ENCODE results near the gene SEMA3G. TPM values are rescaled to one million over a fixed set of nuclear protein-coding genes. Genes with fewer than 3 reads are reported as not detected.

Gene SEMA3G
- total and polyA plus RNA-seq, 2 donors from 2014 or later, result 25.7 to 28.2 TPM

GRCh38 chr3:52452126-52452525 lies 7.2 kb upstream of the SEMA3G start:
- no peaks in the 10 kb centered on the region for H3K9me3 ChIP-seq (ENCODE audit: control insufficient read depth in 2 of 3, insufficient read depth in 1 of 3, low read length in 3 of 3)
- no peaks in the 10 kb centered on the region for H3K36me3 ChIP-seq (ENCODE audit: control insufficient read depth in 2 of 3, insufficient read depth in 3 of 3, low read length in 3 of 3)
- no peaks in the 10 kb centered on the region for H3K27me3 ChIP-seq (ENCODE audit: control insufficient read depth, insufficient read depth, low read length)
- H3K4me3 ChIP-seq (ENCODE audit: low read length in 3 of 3), result no peak overlapping the region
- no peak overlapping the region for H3K9ac ChIP-seq (ENCODE audit: low read length in 3 of 3)
- H3K27ac ChIP-seq (ENCODE audit: low read depth in 2 of 2, low read length in 2 of 2), result peak overlapping the region in 1 of 2 donors; percentile 23
- FAIRE-seq (no peak), DNase-seq (no peak)
- intact Hi-C loops (cut with DNase I), result no loop called here
- TF ChIP-seq CTCF (IDR thresholded peaks at IDR 0.05; ENCODE audit: borderline replicate concordance, extremely low read depth, insufficient read depth), result no peak
- H3K4me1 ChIP-seq (ENCODE audit: control insufficient read depth in 2 of 3, insufficient read depth in 2 of 3, low read depth in 1 of 3, low read length in 3 of 3), result peaks cover 0 to 39% (median 20%) of the 10 kb centered on the region in 3 donors

GRCh38 chr3:52451237-52452083 lies 6.6 kb upstream of the SEMA3G start:
- no peak overlapping the region for H3K4me3 ChIP-seq (ENCODE audit: low read length in 3 of 3)
- peaks cover 0 to 33% (median 14%) of the 10 kb centered on the region in 3 donors for H3K4me1 ChIP-seq (ENCODE audit: control insufficient read depth in 2 of 3, insufficient read depth in 2 of 3, low read depth in 1 of 3, low read length in 3 of 3)
- no peak overlapping the region for H3K27ac ChIP-seq (ENCODE audit: low read depth in 2 of 2, low read length in 2 of 2)
- no peak overlapping the region for H3K9ac ChIP-seq (ENCODE audit: low read length in 3 of 3)
- intact Hi-C loops (cut with DNase I), result no loop called here
- FAIRE-seq, result no peak
- no peak for DNase-seq
- H3K9me3 ChIP-seq (ENCODE audit: control insufficient read depth in 2 of 3, insufficient read depth in 1 of 3, low read length in 3 of 3), result no peaks in the 10 kb centered on the region
- H3K36me3 ChIP-seq (ENCODE audit: control insufficient read depth in 2 of 3, insufficient read depth in 3 of 3, low read length in 3 of 3), result no peaks in the 10 kb centered on the region
- TF ChIP-seq CTCF (IDR thresholded peaks at IDR 0.05; ENCODE audit: borderline replicate concordance, extremely low read depth, insufficient read depth), result no peak
- H3K27me3 ChIP-seq (ENCODE audit: control insufficient read depth, insufficient read depth, low read length), result no peaks in the 10 kb centered on the region

GRCh38 chr3:52450489-52451236 lies 5.8 kb upstream of the SEMA3G start:
- Histone ChIP-seq H3K9me3 (ENCODE audit: control insufficient read depth in 2 of 3, insufficient read depth in 1 of 3, low read length in 3 of 3) (no peaks in the 10 kb centered on the region), H3K9ac (ENCODE audit: low read length in 3 of 3) (no peak overlapping the region), H3K27ac (ENCODE audit: low read depth in 2 of 2, low read length in 2 of 2) (peak overlapping the region; percentile 29 to 56), H3K27me3 (ENCODE audit: control insufficient read depth, insufficient read depth, low read length) (no peaks in the 10 kb centered on the region), H3K4me3 (ENCODE audit: low read length in 3 of 3) (no peak overlapping the region), H3K36me3 (ENCODE audit: control insufficient read depth in 2 of 3, insufficient read depth in 3 of 3, low read length in 3 of 3) (no peaks in the 10 kb centered on the region), H3K4me1 (ENCODE audit: control insufficient read depth in 2 of 3, insufficient read depth in 2 of 3, low read depth in 1 of 3, low read length in 3 of 3) (peaks cover 0 to 28% (median 13%) of the 10 kb centered on the region in 3 donors)
- intact Hi-C loops (cut with DNase I), result no loop called here
- FAIRE-seq (no peak), DNase-seq (peak in 1 of 5 donors; percentile 72)
- TF ChIP-seq CTCF (IDR thresholded peaks at IDR 0.05; ENCODE audit: borderline replicate concordance, extremely low read depth, insufficient read depth), result no peak

All from kidney (tissue), 14 donors.